NCI-H1694 (cell line): ENCODE results near the gene C6orf120.
A peak's percentile ranks its signal among the peaks of the same experiment; 100 is the strongest.

Source experiments
- DNase-seq: peaks from one replicate; lab custom pipeline; 2025; lab: John Stamatoyannopoulos, UW

C6orf120 gene

GRCh38 chr6:169701954-169702839 is at the start of gene C6orf120, which contains the start of gene WDR27:
Gene C6orf120 (plus strand): TSS chr6:169702126. CDS start chr6:169702460, 334 bp downstream.
Gene WDR27 (minus strand): TSS chr6:169702029. CDS start chr6:169689005, 13,024 bp downstream.
- DNase-seq = peak; percentile 63

DNA sequence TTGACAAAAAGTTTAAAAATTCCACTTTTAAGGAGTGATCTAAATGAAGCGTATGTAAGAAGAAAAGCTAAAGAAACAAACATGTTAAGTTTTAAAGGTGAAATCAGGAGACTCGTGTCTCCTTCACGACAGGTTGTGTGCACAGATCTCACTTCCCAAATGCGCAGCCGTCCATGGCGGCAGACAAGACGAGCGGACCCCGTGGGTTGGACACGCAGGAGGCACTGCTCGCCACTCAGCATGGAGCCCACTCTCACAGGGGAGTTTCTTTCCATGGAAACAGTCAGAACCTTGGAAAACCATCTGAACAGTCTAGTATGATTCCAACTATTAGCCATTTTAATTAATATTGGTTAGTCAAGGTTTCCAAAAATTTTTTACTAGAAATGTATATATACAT is 49.0 kb upstream of the C6orf120 start:
- no peak for DNase-seq

DNA sequence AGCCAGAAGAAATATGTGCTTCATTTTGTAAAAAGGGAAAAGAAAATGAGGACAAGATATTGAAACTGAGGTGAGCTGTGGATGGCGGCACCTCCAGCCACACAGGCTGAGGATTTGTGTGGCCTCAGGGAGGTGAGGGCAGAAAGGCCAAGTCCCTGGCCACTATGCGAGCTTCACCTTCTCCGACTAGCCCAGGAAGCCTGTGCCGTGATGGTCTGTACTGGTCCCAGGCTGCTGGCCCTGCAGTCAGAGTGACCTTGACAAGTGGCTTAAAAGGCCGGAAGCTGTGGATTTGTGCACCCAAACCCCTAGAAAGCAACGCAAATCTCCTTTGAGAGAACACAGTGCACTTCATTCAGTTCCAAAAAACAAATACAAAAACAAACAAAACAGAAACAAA is 48.2 kb upstream of the C6orf120 start:
- no peak for DNase-seq

DNA sequence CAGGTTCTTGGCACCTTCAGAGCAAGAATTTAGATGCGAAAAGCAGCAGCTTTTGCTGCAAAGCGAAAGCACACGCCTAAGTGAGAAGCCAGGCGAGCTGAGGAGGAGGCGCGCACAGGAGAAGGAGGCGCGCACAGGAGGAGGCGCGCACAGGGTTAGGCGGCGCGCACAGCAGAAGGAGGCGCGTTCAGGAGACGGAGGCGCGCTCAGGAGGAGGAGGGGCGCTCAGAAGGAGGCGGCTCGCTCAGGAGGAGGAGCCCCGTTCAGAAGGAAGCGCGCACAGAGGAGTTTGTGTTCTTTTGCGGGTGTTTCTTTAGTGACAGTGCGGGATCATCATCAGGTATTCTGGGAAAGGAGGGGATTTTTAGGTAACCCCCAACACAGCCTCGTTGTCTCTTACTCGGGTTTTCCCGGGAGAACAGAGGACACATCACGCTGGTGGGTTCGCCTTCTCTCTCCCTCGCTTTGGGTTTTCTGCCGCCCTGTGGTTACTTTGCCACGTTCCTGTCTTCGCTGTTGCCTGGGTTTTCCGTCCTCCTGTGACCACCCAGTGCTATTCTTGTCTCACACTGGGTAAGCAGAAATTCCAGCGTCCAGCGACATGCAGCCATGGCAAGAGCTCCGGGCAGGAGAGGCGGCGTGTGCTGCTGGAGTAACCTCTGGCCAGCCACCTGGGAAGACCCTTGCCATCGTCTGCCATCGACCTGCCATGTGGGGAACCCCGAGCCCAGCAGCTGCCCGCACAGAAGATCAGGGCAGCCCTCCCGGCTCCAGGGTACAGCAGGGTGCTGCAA is 47.1 kb upstream of the C6orf120 start:
- DNase-seq = no peak

DNA sequence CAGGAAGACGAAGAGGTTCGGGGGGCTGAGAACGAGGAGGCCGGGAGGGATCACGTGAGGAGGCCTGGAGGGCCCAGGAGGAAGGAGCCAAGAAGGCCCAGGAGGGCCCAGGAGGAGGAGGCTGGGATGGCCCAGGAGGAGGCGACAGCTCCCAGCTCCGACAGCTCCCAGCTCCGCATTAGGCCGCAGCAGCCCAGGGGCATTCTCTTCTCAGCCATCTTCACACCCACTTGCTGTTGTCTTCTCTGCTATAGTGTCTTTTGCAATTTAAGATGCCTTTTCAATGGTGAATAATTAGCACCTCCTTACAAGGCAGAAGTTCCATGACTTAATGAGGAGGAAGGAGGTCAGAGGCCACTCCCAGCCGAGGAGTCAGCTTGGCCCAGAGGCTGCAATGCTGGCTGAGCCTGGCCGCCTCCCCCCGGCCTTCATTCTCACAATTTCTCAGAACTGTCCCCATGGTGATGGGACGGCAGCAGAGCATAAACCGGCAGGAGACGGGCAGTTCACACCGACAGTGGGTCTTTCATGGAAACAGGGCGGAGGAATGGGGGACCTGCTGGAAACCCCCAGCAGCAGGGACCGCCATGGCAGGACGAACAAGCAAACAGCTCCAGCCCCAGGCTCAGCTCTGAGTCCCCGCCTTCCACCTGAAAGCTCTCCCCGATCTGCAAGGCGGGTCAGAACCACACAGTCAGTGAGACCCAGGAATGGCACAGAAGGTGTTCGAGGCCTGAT is 45.2 kb upstream of the C6orf120 start:
- no peak for DNase-seq

GRCh38 chr6:169657284-169657610 is 44.7 kb upstream of the C6orf120 start:
- DNase-seq = no peak

- no peak for DNase-seq
Observed at GRCh38 chr6:169659820-169660610, 41.9 kb upstream of the C6orf120 start.

DNA sequence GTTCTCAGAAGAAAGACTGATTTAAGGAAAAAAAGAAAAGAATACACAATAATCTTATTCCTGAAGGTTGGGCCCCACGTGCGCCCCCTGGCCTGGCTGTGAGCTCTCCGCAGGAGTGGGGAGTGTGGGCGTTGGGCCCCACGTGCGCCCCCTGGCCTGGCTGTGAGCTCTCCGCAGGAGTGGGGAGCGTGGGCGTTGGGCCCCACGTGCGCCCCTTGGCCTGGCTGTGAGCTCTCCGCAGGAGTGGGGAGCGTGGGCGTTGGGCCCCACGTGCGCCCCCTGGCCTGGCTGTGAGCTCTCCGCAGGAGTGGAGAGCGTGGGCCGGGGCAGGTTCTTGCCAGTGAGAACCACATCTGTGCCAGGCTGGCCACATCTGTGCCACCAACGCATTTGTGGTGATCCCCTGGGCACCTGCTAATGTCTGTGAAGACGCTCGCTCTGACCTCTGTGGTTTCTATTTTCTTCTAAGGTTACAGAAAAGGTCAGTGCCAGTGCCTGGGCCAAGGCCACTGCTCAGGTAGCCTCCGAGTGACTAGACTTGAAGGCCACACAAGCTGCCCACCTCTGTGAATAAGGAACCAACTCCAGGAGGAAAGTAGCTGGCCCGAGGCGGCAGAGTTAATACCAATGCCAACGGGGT is 41.1 kb upstream of the C6orf120 start:
- no peak for DNase-seq

GRCh38 chr6:169661391-169661756 is 40.6 kb upstream of the C6orf120 start:
- no peak for DNase-seq

GRCh38 chr6:169663468-169663867 is 38.5 kb upstream of the C6orf120 start:
- DNase-seq = no peak

DNA sequence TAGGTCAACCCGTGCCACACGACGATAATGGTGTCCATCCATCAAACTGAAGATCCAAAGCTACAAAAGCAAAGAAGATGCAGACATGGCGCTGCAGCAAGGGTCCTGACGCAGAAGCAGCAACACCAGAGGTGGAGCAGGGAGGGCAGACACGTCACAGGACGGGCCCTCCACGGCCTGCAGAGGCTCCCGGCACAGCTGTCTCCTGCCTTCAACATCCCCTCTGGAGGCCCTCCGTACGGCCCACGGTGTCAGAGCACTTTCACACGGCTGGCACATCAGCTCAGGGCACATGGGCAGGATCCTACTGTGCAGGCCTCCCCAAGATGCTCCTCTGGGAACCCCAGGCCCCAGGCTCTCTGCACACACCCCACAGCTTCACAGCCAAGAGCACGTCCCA is 37.7 kb upstream of the C6orf120 start:
- no peak for DNase-seq

DNA sequence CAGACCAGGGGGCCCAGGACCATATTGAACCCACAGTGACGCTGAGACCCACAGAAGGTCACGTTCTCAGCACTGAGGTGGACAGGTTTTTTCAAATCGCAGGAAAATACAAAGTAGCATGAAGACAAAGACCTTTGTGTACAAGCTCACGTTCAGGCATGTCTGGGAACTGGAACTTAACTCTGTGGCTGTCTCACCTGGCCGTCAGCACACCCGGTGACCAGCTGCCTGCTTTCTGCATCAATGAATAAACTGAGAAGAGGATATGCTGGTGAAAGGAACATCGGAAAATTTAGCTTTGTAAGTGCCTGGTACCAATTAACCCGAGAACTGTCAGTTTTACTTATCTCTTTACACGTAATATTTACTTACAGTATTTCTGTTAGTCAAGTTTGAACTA is 36.6 kb upstream of the C6orf120 start:
- no peak for DNase-seq

GRCh38 chr6:169666441-169666840 is 35.5 kb upstream of the C6orf120 start:
- no peak for DNase-seq

- no peak for DNase-seq
Observed at GRCh38 chr6:169667716-169668115, 34.2 kb upstream of the C6orf120 start.

- DNase-seq = no peak
Observed at GRCh38 chr6:169668203-169668847, 33.6 kb upstream of the C6orf120 start.

- no peak for DNase-seq
Observed at GRCh38 chr6:169669147-169669546, 32.8 kb upstream of the C6orf120 start.

GRCh38 chr6:169669889-169670288 is 32.0 kb upstream of the C6orf120 start:
- DNase-seq = no peak

- DNase-seq = no peak
Observed at GRCh38 chr6:169671563-169671962, 30.4 kb upstream of the C6orf120 start.

- no peak for DNase-seq
Observed at GRCh38 chr6:169675011-169675410, 26.9 kb upstream of the C6orf120 start.

GRCh38 chr6:169677096-169677495 is 24.8 kb upstream of the C6orf120 start:
- no peak for DNase-seq

DNA sequence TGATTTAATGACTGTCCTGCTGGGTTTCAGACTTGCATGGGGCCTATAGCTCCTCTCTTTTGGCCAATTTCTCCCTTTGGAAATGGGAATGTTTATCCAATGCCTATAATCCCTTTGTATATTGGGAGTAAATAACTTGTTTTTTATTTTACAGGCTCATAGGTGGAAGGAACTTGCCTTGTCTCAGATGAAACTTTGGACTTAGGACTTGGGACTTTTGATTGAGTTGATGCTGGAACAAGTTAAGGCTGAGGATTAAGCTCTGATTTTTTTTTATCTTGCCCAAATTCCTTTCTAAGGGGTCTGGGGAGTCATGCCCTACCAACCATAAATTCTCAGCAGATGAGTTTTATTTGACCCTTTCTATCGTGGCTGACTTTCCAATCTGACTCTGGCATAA is 23.6 kb upstream of the C6orf120 start:
- no peak for DNase-seq
